GM13976 (cell line): ENCODE measurements around the gene PKMYT1.

Experiments
- DNase-seq: peaks from one replicate; pipeline ENCODE4 v3.0.0; 2012; ENCODE audit warnings: low spot score
- CTCF ChIP-seq: IDR thresholded peaks from 2 replicates; pipeline ENCODE4 v1.5.1; 2012; ENCODE audit warnings: borderline replicate concordance, mild to moderate bottlenecking; ENCODE audit not compliant: insufficient read depth; ENCODE audit errors: extremely low read depth, missing control alignments, control extremely low read depth
- in situ Hi-C: fragments of 300-500 bp; cut with MboI; formaldehyde crosslinking; loops from one replicate; pipeline ENCODE4 v1.12.0; 2022; ENCODE audit warnings: low sequenced_read_pairs, mixed read lengths, inconsistent platforms; ENCODE audit not compliant: unreplicated experiment

Gene PKMYT1

GRCh38 chr16:2955438-2955778, 24.8 kb downstream of the PKMYT1 start:
- in situ Hi-C loops: no loop called here
- no peak for DNase-seq
- no peak for TF ChIP-seq CTCF

GRCh38 chr16:2954656-2955381, 25.4 kb downstream of the PKMYT1 start:
- in situ Hi-C loops: no loop called here
- no peak for DNase-seq
- TF ChIP-seq CTCF: no peak

GRCh38 chr16:2953706-2954627, 26.3 kb downstream of the PKMYT1 start:
- in situ Hi-C loops: no loop called here
- no peak for DNase-seq
- TF ChIP-seq CTCF: no peak

- in situ Hi-C loops: no loop called here
- no peak for DNase-seq
- TF ChIP-seq CTCF: no peak
Observed at GRCh38 chr16:2952679-2953078, 27.6 kb downstream of the PKMYT1 start.

- no peak for TF ChIP-seq CTCF
- no peak for DNase-seq
- in situ Hi-C loops: no loop called here
Observed at GRCh38 chr16:2950773-2951172, 29.5 kb downstream of the PKMYT1 start.

GRCh38 chr16:2950353-2950724, 29.9 kb downstream of the PKMYT1 start:
- TF ChIP-seq CTCF: no peak
- in situ Hi-C loops: no loop called here
- DNase-seq: no peak
